Chondrocyte (in vitro differentiated cells): Measurements from ENCODE around the gene FGF21. TPM values are rescaled to one million over a fixed set of nuclear protein-coding genes. Genes with fewer than 3 reads are reported as not detected.

Experiments
- DNase-seq: peaks from one replicate; pipeline ENCODE4 v3.0.0; 2021; ENCODE audit warnings: mixed read lengths, low spot score
- H3K27ac Mint-ChIP-seq: one replicate; pipeline ENCODE4 v1.8.0; 2021; ENCODE audit warnings: mild to moderate bottlenecking, moderate library complexity, mixed read lengths; ENCODE audit not compliant: unreplicated experiment
- H3K27me3 Mint-ChIP-seq: 2 replicates; pipeline ENCODE4 v1.8.0; 2021; ENCODE audit warnings: low read depth, mixed read lengths
- H3K36me3 Mint-ChIP-seq: 2 replicates; pipeline ENCODE4 v1.8.0; 2021; ENCODE audit warnings: low read depth, mixed read lengths
- H3K4me1 Mint-ChIP-seq: 2 replicates; pipeline ENCODE4 v1.8.0; 2021; ENCODE audit warnings: low read depth, mild to moderate bottlenecking, mixed read lengths
- H3K4me3 Mint-ChIP-seq: one replicate; pipeline ENCODE4 v1.8.0; 2021; ENCODE audit warnings: mild to moderate bottlenecking, moderate library complexity, mixed read lengths; ENCODE audit not compliant: unreplicated experiment
- H3K9me3 Mint-ChIP-seq: 2 replicates; pipeline ENCODE4 v1.8.0; 2021; ENCODE audit warnings: low read depth, mixed read lengths
- total RNA-seq: library from RNA; stranded (reverse); gene quantifications from 3 replicates; pipeline ENCODE4 v1.2.1, GENCODE V29; 2021
- TF ChIP-seq, protein P1 (sequence below): fragments of 200-600 bp; sonication (generic); IDR thresholded peaks from 2 replicates; pipeline ENCODE4 v1.5.0; 2021; ENCODE audit warnings: antibody characterized with exemption, mild to moderate bottlenecking, moderate library complexity

The FGF21 gene
- total RNA-seq, 1 donor from 2014 or later, result not detected

DNA sequence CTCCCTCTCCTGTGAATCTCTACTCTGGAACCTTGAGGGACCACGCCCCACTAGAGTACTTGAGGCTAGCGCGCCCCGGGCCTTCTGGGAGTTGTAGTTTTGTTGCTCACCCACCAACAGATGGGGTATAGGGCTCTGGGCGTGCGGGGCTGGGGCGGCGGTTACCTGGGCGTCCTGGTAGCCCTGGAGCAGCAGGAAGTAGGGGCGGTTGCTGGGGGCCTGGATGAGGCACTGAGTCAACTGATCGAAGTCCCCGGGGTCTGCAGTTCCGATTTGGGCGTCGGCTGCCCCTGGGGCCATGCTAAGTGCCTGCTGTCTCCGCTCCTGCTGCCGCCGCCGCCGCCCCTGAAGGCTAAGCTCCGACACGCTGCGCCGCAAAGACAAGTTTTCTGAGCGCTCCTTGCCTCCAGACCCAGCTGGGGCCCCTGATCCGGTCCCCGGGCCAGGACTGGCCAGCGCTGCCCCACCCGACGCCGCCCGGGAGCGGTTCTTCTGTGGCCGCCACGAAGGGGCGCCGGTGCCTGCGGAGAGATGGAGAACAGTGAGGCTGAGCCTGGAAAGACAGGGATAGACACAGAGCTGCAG, 20.2 kb upstream of the FGF21 start:
- Mint-ChIP-seq H3K27ac (peak overlapping the region; percentile 8), H3K4me1 (peaks cover 9% of the 10 kb centered on the region), H3K4me3 (peak overlapping the region; percentile 69), H3K27me3 (no peaks in the 10 kb centered on the region), H3K36me3 (peaks cover 2% of the 10 kb centered on the region), H3K9me3 (no peaks in the 10 kb centered on the region)
- no peak for DNase-seq
- TF ChIP-seq, protein P1, sequence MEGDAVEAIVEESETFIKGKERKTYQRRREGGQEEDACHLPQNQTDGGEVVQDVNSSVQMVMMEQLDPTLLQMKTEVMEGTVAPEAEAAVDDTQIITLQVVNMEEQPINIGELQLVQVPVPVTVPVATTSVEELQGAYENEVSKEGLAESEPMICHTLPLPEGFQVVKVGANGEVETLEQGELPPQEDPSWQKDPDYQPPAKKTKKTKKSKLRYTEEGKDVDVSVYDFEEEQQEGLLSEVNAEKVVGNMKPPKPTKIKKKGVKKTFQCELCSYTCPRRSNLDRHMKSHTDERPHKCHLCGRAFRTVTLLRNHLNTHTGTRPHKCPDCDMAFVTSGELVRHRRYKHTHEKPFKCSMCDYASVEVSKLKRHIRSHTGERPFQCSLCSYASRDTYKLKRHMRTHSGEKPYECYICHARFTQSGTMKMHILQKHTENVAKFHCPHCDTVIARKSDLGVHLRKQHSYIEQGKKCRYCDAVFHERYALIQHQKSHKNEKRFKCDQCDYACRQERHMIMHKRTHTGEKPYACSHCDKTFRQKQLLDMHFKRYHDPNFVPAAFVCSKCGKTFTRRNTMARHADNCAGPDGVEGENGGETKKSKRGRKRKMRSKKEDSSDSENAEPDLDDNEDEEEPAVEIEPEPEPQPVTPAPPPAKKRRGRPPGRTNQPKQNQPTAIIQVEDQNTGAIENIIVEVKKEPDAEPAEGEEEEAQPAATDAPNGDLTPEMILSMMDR, result peak; percentile 48

DNA sequence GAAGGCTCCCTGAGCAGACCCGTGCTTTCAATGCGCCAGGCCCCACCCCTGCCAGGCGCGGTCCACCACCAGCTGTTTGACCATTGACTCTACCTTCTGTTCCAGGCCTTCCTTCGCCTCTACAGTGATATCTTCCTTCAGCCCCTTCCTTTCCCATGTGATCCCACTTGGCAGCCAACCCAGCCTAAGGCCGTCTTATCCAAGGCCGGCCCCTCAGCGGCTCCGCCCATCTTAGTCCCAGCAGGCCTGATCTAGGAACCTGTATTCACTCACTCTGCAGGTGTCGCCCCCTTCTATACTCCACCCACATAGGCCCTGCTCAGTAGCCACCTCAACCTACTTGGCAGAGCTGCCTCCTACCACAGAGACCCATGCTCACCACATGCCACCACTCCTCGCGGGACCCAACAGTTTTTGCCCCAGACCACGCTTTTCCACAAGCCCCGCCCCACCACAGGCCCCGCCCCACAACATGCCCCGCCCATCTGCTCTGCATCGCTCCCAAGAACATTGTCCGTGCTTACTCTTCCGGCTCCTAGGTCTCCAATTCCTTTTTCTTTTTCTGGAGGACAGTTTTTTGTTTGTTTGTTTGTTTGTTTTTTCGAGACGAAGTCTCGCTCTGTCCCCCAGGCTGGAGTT, 17.8 kb upstream of the FGF21 start:
- Mint-ChIP-seq H3K4me1 (peaks cover 9% of the 10 kb centered on the region), H3K9me3 (no peaks in the 10 kb centered on the region), H3K36me3 (peaks cover 2% of the 10 kb centered on the region), H3K27me3 (no peaks in the 10 kb centered on the region), H3K4me3 (no peak overlapping the region), H3K27ac (no peak overlapping the region)
- DNase-seq, result no peak
- TF ChIP-seq, protein P1, result no peak

DNA sequence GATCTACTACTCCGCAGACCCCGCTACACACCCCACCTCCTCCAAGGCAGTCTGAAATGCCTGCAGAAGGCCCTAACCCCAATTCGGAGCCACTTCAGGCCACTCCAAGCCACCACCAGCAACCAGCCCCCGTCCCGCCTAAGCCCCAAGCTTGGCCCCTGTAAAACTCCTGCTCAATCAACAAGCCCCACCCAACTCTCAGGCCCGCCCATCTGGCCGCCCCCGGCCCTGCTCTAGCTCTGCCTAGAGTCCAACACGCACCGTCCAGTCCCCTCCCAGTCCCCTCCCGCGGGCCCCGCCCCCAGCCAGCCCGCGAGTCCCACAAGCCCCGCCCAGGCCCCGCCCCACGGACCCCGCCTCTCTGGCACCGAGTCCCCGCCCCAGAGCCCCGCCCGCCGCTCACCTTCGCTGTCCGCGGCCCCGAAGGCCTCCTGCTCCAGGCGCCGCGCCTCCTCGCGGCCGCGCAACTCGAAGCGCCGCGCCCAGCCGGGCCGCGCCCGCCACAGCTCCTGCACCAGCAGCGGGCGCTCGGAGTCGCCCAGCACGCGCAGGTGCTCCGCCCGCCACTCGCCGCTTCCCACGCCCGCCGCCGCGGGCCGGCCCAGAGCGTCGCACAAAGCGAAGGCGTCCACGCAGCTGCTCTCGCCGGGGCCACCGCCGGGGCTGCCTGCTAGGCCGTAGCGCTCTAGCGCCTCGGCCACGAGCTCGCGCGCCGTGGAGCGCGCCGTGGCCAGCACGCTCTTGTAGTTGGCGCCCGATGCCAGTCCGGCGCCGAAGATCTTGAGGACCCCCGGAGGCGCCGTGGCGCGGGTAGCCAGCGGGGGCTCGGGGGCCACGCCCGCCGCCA, 16.5 kb upstream of the FGF21 start:
- Mint-ChIP-seq H3K36me3 (peaks cover 2% of the 10 kb centered on the region), H3K9me3 (no peaks in the 10 kb centered on the region), H3K27me3 (no peaks in the 10 kb centered on the region), H3K4me1 (peaks cover 9% of the 10 kb centered on the region), H3K4me3 (peak overlapping the region; percentile 68), H3K27ac (peak overlapping the region; percentile 82)
- no peak for DNase-seq
- TF ChIP-seq, protein P1, result peak; percentile 68

DNA sequence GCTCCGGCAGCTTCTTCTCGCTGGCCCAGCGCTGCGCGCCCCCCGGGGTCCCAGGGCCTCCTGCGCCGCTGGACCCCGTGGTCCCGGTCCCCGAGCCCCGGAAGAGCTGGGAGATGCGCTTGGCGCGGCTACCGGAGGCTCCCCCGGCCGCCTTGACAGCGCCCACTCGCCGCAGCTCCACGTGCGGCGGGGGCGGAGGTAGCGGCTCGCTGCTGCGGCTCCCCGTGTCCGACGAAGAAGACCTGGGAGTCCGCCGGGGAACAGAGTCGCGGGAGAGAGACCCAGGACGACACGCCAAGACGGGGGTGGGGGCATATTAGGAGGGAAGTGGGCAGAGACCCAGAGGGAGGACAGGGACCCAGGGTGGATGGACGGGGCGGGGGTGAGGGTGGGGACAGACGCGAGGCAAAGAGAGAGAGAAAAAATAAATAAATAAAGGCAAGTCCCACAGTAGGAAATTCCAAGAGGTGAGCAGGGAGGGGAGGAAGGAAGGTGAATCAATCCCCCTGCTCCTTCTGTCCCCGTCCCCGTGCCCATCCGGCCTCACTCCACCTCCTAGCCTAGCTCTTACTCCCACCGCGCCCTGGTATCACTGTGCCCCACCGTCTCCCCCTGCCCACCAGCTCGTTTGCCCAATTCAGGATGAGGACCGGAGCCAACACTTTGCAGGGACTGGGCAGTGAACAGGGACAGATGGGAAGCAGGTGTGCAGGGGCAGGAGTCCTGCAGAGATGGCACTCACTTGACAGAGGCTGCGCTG, 15.7 kb upstream of the FGF21 start:
- Mint-ChIP-seq H3K27ac (no peak overlapping the region), H3K27me3 (no peaks in the 10 kb centered on the region), H3K9me3 (no peaks in the 10 kb centered on the region), H3K4me1 (peaks cover 9% of the 10 kb centered on the region), H3K4me3 (peak overlapping the region; percentile 28), H3K36me3 (peaks cover 2% of the 10 kb centered on the region)
- DNase-seq, result no peak
- TF ChIP-seq, protein P1, result no peak
